ENCODE measurements around the gene TARS1. TPM values are rescaled to one million over a fixed set of nuclear protein-coding genes. Genes with fewer than 3 reads are reported as not detected.
A peak's percentile ranks its signal among the peaks of the same experiment; 100 is the strongest.

The TARS1 gene
- total and polyA plus RNA-seq, 3 experiments from 2014 or later, result 71.5 to 236 (median 234) TPM

GRCh38 chr5:33479311-33479710, 38.5 kb downstream of the TARS1 start:
- Mint-ChIP-seq H3K36me3 (peaks cover 20 to 40% (median 23%) of the 10 kb centered on the region in 3 donors), H3K27me3 (no peaks in the 10 kb centered on the region), H3K9me3 (no peaks in the 10 kb centered on the region), H3K4me3 (no peak overlapping the region), H3K27ac (no peak overlapping the region), H3K4me1 (no peaks in the 10 kb centered on the region)
- peaks cover 11% of the 10 kb centered on the region for H3K36me3 ChIP-seq (ENCODE audit: insufficient read depth, low read length)
- CTCF ChIA-PET, result no interaction called here
- no peaks in the 10 kb centered on the region for H3K9me3 ChIP-seq (ENCODE audit: low read length)
- no peak overlapping the region for H3K4me3 ChIP-seq (ENCODE audit: low read length)
- no peak overlapping the region for H3K27ac ChIP-seq (ENCODE audit: low read depth, low read length)
- DNase-seq, result no peak
- H3K4me1 ChIP-seq (ENCODE audit: insufficient read depth, low read length), result no peaks in the 10 kb centered on the region
- H3K27me3 ChIP-seq (ENCODE audit: insufficient read depth, low read length, poor library complexity, severe bottlenecking), result no peaks in the 10 kb centered on the region
- POLR2A ChIA-PET, result no interaction called here

GRCh38 chr5:33480876-33481275, 40.1 kb downstream of the TARS1 start:
- Mint-ChIP-seq H3K4me3 (no peak overlapping the region), H3K27ac (no peak overlapping the region), H3K27me3 (no peaks in the 10 kb centered on the region), H3K4me1 (no peaks in the 10 kb centered on the region), H3K36me3 (peaks cover 4 to 24% (median 11%) of the 10 kb centered on the region in 3 donors), H3K9me3 (no peaks in the 10 kb centered on the region)
- no peaks in the 10 kb centered on the region for H3K27me3 ChIP-seq (ENCODE audit: insufficient read depth, low read length, poor library complexity, severe bottlenecking)
- no peaks in the 10 kb centered on the region for H3K4me1 ChIP-seq (ENCODE audit: insufficient read depth, low read length)
- peaks cover 11% of the 10 kb centered on the region for H3K36me3 ChIP-seq (ENCODE audit: insufficient read depth, low read length)
- POLR2A ChIA-PET, result no interaction called here
- H3K4me3 ChIP-seq (ENCODE audit: low read length), result no peak overlapping the region
- CTCF ChIA-PET, result no interaction called here
- H3K9me3 ChIP-seq (ENCODE audit: low read length), result no peaks in the 10 kb centered on the region
- no peak overlapping the region for H3K27ac ChIP-seq (ENCODE audit: low read depth, low read length)
- DNase-seq, result no peak

GRCh38 chr5:33482335-33482734, 41.6 kb downstream of the TARS1 start:
- ChIA-PET CTCF (no interaction called here), POLR2A (no interaction called here)
- no peaks in the 10 kb centered on the region for H3K9me3 Mint-ChIP-seq
- no peaks in the 10 kb centered on the region for H3K27me3 Mint-ChIP-seq
- H3K4me1 Mint-ChIP-seq, result no peaks in the 10 kb centered on the region
- H3K27ac Mint-ChIP-seq, result no peak overlapping the region
- Histone ChIP-seq H3K9me3 (ENCODE audit: low read length) (no peaks in the 10 kb centered on the region), H3K4me1 (ENCODE audit: insufficient read depth, low read length) (no peaks in the 10 kb centered on the region), H3K4me3 (ENCODE audit: low read length) (no peak overlapping the region), H3K27ac (ENCODE audit: low read depth, low read length) (no peak overlapping the region), H3K27me3 (ENCODE audit: insufficient read depth, low read length, poor library complexity, severe bottlenecking) (no peaks in the 10 kb centered on the region), H3K36me3 (ENCODE audit: insufficient read depth, low read length) (peaks cover 3% of the 10 kb centered on the region)
- H3K36me3 Mint-ChIP-seq, result peaks cover 0 to 13% (median under 1%) of the 10 kb centered on the region in 3 donors
- no peak for DNase-seq
- H3K4me3 Mint-ChIP-seq, result no peak overlapping the region

- Mint-ChIP-seq H3K36me3 (no peaks in the 10 kb centered on the region), H3K4me1 (no peaks in the 10 kb centered on the region), H3K4me3 (no peak overlapping the region), H3K9me3 (no peaks in the 10 kb centered on the region), H3K27me3 (no peaks in the 10 kb centered on the region), H3K27ac (no peak overlapping the region)
- Histone ChIP-seq H3K27me3 (ENCODE audit: insufficient read depth, low read length, poor library complexity, severe bottlenecking) (no peaks in the 10 kb centered on the region), H3K9me3 (ENCODE audit: low read length) (no peaks in the 10 kb centered on the region), H3K4me3 (ENCODE audit: low read length) (no peak overlapping the region), H3K27ac (ENCODE audit: low read depth, low read length) (no peak overlapping the region), H3K36me3 (ENCODE audit: insufficient read depth, low read length) (peaks cover 2% of the 10 kb centered on the region), H3K4me1 (ENCODE audit: insufficient read depth, low read length) (no peaks in the 10 kb centered on the region)
- no peak for DNase-seq
- CTCF ChIA-PET, result no interaction called here
- POLR2A ChIA-PET, result no interaction called here
These were observed 46.5 kb downstream of the TARS1 start for GRCh38 chr5:33487236-33487635.

GRCh38 chr5:33488558-33489355, 48.0 kb downstream of the TARS1 start:
- H3K4me3 ChIP-seq (ENCODE audit: low read length), result no peak overlapping the region
- ChIA-PET CTCF (no interaction called here), POLR2A (no interaction called here)

GRCh38 chr5:33489481-33490067, 48.8 kb downstream of the TARS1 start:
- ChIA-PET POLR2A (no interaction called here), CTCF (no interaction called here)
- no peak overlapping the region for H3K27ac ChIP-seq (ENCODE audit: low read depth, low read length)
- Mint-ChIP-seq H3K4me3 (no peak overlapping the region), H3K27me3 (no peaks in the 10 kb centered on the region), H3K36me3 (no peaks in the 10 kb centered on the region), H3K4me1 (peaks cover 0 to 5% (median 2%) of the 10 kb centered on the region in 3 donors), H3K9me3 (no peaks in the 10 kb centered on the region), H3K27ac (no peak overlapping the region)
- no peak for DNase-seq
- H3K36me3 ChIP-seq (ENCODE audit: insufficient read depth, low read length), result no peaks in the 10 kb centered on the region
- H3K9me3 ChIP-seq (ENCODE audit: low read length), result no peaks in the 10 kb centered on the region
- no peaks in the 10 kb centered on the region for H3K27me3 ChIP-seq (ENCODE audit: insufficient read depth, low read length, poor library complexity, severe bottlenecking)
- H3K4me1 ChIP-seq (ENCODE audit: insufficient read depth, low read length), result no peaks in the 10 kb centered on the region
- H3K4me3 ChIP-seq (ENCODE audit: low read length), result no peak overlapping the region

More at GRCh38 chr5:33488558-33489355, 48.0 kb downstream of the TARS1 start:
- Mint-ChIP-seq H3K27me3 (no peaks in the 10 kb centered on the region), H3K4me1 (no peaks in the 10 kb centered on the region), H3K36me3 (no peaks in the 10 kb centered on the region), H3K4me3 (no peak overlapping the region), H3K27ac (no peak overlapping the region), H3K9me3 (no peaks in the 10 kb centered on the region)
- no peaks in the 10 kb centered on the region for H3K4me1 ChIP-seq (ENCODE audit: insufficient read depth, low read length)
- no peak overlapping the region for H3K27ac ChIP-seq (ENCODE audit: low read depth, low read length)
- H3K36me3 ChIP-seq (ENCODE audit: insufficient read depth, low read length), result no peaks in the 10 kb centered on the region
- no peaks in the 10 kb centered on the region for H3K27me3 ChIP-seq (ENCODE audit: insufficient read depth, low read length, poor library complexity, severe bottlenecking)
- DNase-seq, result no peak
- H3K9me3 ChIP-seq (ENCODE audit: low read length), result no peaks in the 10 kb centered on the region

GRCh38 chr5:33490071-33490665, 49.4 kb downstream of the TARS1 start:
- no peak overlapping the region for H3K4me3 Mint-ChIP-seq
- peaks cover 0 to 6% (median 2%) of the 10 kb centered on the region in 3 donors for H3K4me1 Mint-ChIP-seq

GRCh38 chr5:33491941-33492340, 51.2 kb downstream of the TARS1 start:
- Mint-ChIP-seq H3K36me3 (no peaks in the 10 kb centered on the region), H3K27me3 (no peaks in the 10 kb centered on the region), H3K4me1 (peaks cover 0 to 6% (median 2%) of the 10 kb centered on the region in 3 donors), H3K27ac (no peak overlapping the region), H3K4me3 (no peak overlapping the region), H3K9me3 (no peaks in the 10 kb centered on the region)
- DNase-seq, result no peak
- no peaks in the 10 kb centered on the region for H3K36me3 ChIP-seq (ENCODE audit: insufficient read depth, low read length)
- no peaks in the 10 kb centered on the region for H3K9me3 ChIP-seq (ENCODE audit: low read length)
- H3K4me1 ChIP-seq (ENCODE audit: insufficient read depth, low read length), result no peaks in the 10 kb centered on the region
- H3K27ac ChIP-seq (ENCODE audit: low read depth, low read length), result no peak overlapping the region
- ChIA-PET CTCF (no interaction called here), POLR2A (no interaction called here)
- H3K4me3 ChIP-seq (ENCODE audit: low read length), result no peak overlapping the region
- no peaks in the 10 kb centered on the region for H3K27me3 ChIP-seq (ENCODE audit: insufficient read depth, low read length, poor library complexity, severe bottlenecking)

More at GRCh38 chr5:33490071-33490665, 49.4 kb downstream of the TARS1 start:
- Histone ChIP-seq H3K36me3 (ENCODE audit: insufficient read depth, low read length) (no peaks in the 10 kb centered on the region), H3K9me3 (ENCODE audit: low read length) (no peaks in the 10 kb centered on the region), H3K4me1 (ENCODE audit: insufficient read depth, low read length) (no peaks in the 10 kb centered on the region), H3K27me3 (ENCODE audit: insufficient read depth, low read length, poor library complexity, severe bottlenecking) (no peaks in the 10 kb centered on the region), H3K27ac (ENCODE audit: low read depth, low read length) (no peak overlapping the region), H3K4me3 (ENCODE audit: low read length) (no peak overlapping the region)
- Mint-ChIP-seq H3K27ac (peak overlapping the region in 1 of 8 donors; percentile 9), H3K27me3 (no peaks in the 10 kb centered on the region), H3K9me3 (no peaks in the 10 kb centered on the region), H3K36me3 (no peaks in the 10 kb centered on the region)
- no peak for DNase-seq
- ChIA-PET CTCF (no interaction called here), POLR2A (no interaction called here)

Measured in CD8-positive, alpha-beta memory T cell (primary cell).